ENCODE data around the gene DCTN5. TPM values are rescaled to one million over a fixed set of nuclear protein-coding genes. Genes with fewer than 3 reads are reported as not detected.

The DCTN5 gene
- total RNA-seq, 2 donors from 2014 or later = 82.2 to 90.8 TPM

- no peak overlapping the region for H3K27ac ChIP-seq (ENCODE audit: low read depth, low read length)
- 78 to 91% methylated on average over 3 to 11 of the region's 11 CpGs for WGBS, 2 experiments (ENCODE audit: insufficient coverage in 1 of 2, insufficient read length in 1 of 2)
- no peak overlapping the region for H3K4me3 ChIP-seq (ENCODE audit: low read length)
Measured at GRCh38 chr16:23695756-23696155, 54.5 kb downstream of the DCTN5 start.

GRCh38 chr16:23699100-23699499 lies 57.8 kb downstream of the DCTN5 start:
- Histone ChIP-seq H3K9me3 (ENCODE audit: control insufficient read depth, low read length) (no peaks in the 10 kb centered on the region), H3K27ac (ENCODE audit: low read depth, low read length) (no peak overlapping the region), H3K4me1 (ENCODE audit: control insufficient read depth, insufficient read depth, low read length) (no peaks in the 10 kb centered on the region), H3K27me3 (ENCODE audit: control insufficient read depth, insufficient read depth, low read length, poor library complexity, severe bottlenecking) (no peaks in the 10 kb centered on the region), H3K36me3 (ENCODE audit: control insufficient read depth, insufficient read depth, low read length) (no peaks in the 10 kb centered on the region), H3K9ac (ENCODE audit: extremely low read depth, low read length, poor library complexity, severe bottlenecking) (no peak overlapping the region), H3K4me3 (ENCODE audit: low read length) (no peak overlapping the region)
- WGBS, 2 experiments (ENCODE audit: insufficient coverage in 1 of 2, insufficient read length in 1 of 2) = 98 to 100% methylated on average over 1 to 4 of the region's 4 CpGs
- H3K9me3 Mint-ChIP-seq = peaks cover 9% of the 10 kb centered on the region
- H3K27ac Mint-ChIP-seq = no peak overlapping the region
- peaks cover 10% of the 10 kb centered on the region for H3K27me3 Mint-ChIP-seq (ENCODE audit: insufficient read depth)
- no peaks in the 10 kb centered on the region for H3K36me3 Mint-ChIP-seq (ENCODE audit: low read depth)
- no peak for DNase-seq
- peaks cover 14% of the 10 kb centered on the region for H3K4me1 Mint-ChIP-seq
- TF ChIP-seq CTCF (conservative IDR thresholded peaks at IDR 0.05) = no peak
- no peak overlapping the region for H3K4me3 Mint-ChIP-seq

More at GRCh38 chr16:23695756-23696155, 54.5 kb downstream of the DCTN5 start:
- Histone ChIP-seq H3K27me3 (ENCODE audit: control insufficient read depth, insufficient read depth, low read length, poor library complexity, severe bottlenecking) (no peaks in the 10 kb centered on the region), H3K9ac (ENCODE audit: extremely low read depth, low read length, poor library complexity, severe bottlenecking) (no peak overlapping the region), H3K9me3 (ENCODE audit: control insufficient read depth, low read length) (no peaks in the 10 kb centered on the region), H3K36me3 (ENCODE audit: control insufficient read depth, insufficient read depth, low read length) (peaks cover 10% of the 10 kb centered on the region), H3K4me1 (ENCODE audit: control insufficient read depth, insufficient read depth, low read length) (no peaks in the 10 kb centered on the region)
- H3K9me3 Mint-ChIP-seq = no peaks in the 10 kb centered on the region
- no peak for TF ChIP-seq CTCF (conservative IDR thresholded peaks at IDR 0.05)
- no peak for DNase-seq
- H3K27ac Mint-ChIP-seq = no peak overlapping the region
- no peak overlapping the region for H3K4me3 Mint-ChIP-seq
- peaks cover 1% of the 10 kb centered on the region for H3K27me3 Mint-ChIP-seq (ENCODE audit: insufficient read depth)
- H3K36me3 Mint-ChIP-seq (ENCODE audit: low read depth) = peaks cover 9% of the 10 kb centered on the region
- H3K4me1 Mint-ChIP-seq = peaks cover 13% of the 10 kb centered on the region

GRCh38 chr16:23700093-23700492 lies 58.8 kb downstream of the DCTN5 start:
- peaks cover 9% of the 10 kb centered on the region for H3K9me3 Mint-ChIP-seq
- Histone ChIP-seq H3K27ac (ENCODE audit: low read depth, low read length) (no peak overlapping the region), H3K4me1 (ENCODE audit: control insufficient read depth, insufficient read depth, low read length) (no peaks in the 10 kb centered on the region), H3K27me3 (ENCODE audit: control insufficient read depth, insufficient read depth, low read length, poor library complexity, severe bottlenecking) (no peaks in the 10 kb centered on the region), H3K36me3 (ENCODE audit: control insufficient read depth, insufficient read depth, low read length) (no peaks in the 10 kb centered on the region), H3K4me3 (ENCODE audit: low read length) (no peak overlapping the region), H3K9ac (ENCODE audit: extremely low read depth, low read length, poor library complexity, severe bottlenecking) (no peak overlapping the region), H3K9me3 (ENCODE audit: control insufficient read depth, low read length) (no peaks in the 10 kb centered on the region)
- no peak overlapping the region for H3K4me3 Mint-ChIP-seq
- H3K4me1 Mint-ChIP-seq = peaks cover 6% of the 10 kb centered on the region
- DNase-seq = no peak
- no peaks in the 10 kb centered on the region for H3K36me3 Mint-ChIP-seq (ENCODE audit: low read depth)
- 80 to 88% methylated on average over 1 to 2 of the region's 2 CpGs for WGBS, 2 experiments (ENCODE audit: insufficient coverage in 1 of 2, insufficient read length in 1 of 2)
- H3K27ac Mint-ChIP-seq = no peak overlapping the region
- peaks cover 10% of the 10 kb centered on the region for H3K27me3 Mint-ChIP-seq (ENCODE audit: insufficient read depth)
- TF ChIP-seq CTCF (conservative IDR thresholded peaks at IDR 0.05) = no peak
